Stimulated activated CD8-positive, alpha-beta memory T cell treated with anti-CD3 and anti-CD28 coated beads, Interleukin-4, amount 100 ng/mL, for 1 hour (primary cell): ENCODE measurements around the gene OARD1.
"Not testable (repeated sequence)": the region's sequence is repeated elsewhere in the genome, so short reads cannot be mapped to it uniquely, and the experiment has no call there.

Experiments used
- DNase-seq, 2 donors: peaks; one replicate each; pipeline ENCODE4 v3.0.0-alpha.2; 2020; ENCODE audit warnings: low read depth in 2 of 2, low spot score in 1 of 2

OARD1 gene

GRCh38 chr6:41028561-41029412 lies 43.4 kb downstream of the OARD1 start:
- no peak for DNase-seq

DNA sequence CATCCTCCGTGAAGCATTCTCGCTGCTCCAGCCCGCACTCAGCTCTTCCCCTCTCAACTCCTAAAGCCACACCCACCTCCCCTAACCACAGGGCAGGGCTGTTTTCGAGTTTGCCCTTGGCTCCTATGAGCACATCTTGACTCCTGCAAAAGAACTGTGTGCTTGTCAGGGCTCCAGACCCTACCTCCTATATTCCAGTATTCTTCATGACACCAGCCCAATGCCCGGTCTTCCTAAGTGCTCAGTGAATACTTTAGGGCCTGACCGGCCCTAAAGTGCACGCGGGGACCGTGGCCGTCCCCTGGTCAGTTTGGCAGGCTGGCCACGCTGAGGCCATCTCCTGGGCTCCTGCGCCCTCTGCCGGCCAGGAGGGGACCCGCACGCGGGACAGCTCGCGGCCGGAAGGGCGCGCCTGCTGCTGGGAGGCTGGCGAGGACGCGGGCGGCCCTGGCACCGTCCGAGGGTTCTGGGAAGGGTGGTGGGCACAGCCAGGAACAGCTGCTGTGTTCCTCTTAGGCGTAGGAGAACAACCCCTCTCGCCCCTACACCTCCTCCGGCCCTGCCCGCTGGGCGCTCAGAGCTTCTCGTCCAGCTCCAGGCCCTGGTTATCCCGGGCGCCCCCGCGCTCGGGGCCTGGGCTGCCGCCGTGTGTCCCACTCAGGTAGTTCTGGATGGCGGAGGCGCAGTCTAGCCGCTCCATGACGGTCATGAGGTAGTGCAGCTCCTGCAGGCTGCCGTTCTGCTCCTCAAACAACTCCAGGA lies 44.2 kb downstream of the OARD1 start:
- peak; percentile 42 for DNase-seq

DNA sequence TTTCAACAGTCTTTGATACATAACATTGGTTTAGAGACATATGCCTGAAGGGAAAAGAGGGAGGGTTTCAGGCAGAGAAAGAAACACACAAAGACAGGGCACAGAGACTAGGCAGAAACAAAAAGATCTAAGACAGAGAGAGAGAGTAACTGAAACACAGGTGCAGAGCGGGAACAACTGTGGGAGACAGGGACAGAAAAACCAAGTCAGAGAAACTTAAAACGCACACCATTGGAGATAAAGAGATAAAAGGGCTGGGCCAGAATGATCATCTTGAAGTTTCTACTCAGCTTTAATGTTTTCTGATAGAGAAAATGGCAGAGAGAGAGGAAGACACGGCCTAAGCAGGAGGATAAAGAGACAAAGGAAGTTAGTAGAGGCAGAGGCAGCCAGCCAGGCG lies 44.9 kb downstream of the OARD1 start:
- no peak for DNase-seq

- no peak for DNase-seq
Observed at GRCh38 chr6:41025966-41026530, 46.1 kb downstream of the OARD1 start.

DNA sequence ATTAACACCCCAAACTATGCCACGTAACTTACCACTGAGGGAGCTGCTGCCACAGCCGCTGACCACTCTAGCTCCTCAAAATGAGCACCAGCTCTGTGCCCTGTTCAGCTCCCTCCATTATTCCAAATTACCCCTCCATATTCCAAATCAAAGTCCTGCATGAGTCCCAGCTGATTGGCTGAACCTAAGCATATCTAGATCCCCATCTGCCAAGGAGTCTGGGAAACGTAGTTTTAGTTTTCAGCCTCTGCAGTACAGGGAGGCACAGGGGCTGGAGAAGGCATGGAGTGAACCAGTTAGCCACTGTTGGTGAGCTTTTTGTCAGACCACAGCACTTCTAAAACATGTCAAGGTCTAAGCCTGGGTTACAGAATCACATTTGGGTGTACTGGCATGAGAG lies 49.0 kb downstream of the OARD1 start:
- no peak for DNase-seq

- DNase-seq, result no peak
Observed at GRCh38 chr6:41022294-41022693, 49.9 kb downstream of the OARD1 start.

- no peak for DNase-seq
Observed at GRCh38 chr6:41021832-41022231, 50.3 kb downstream of the OARD1 start.

DNA sequence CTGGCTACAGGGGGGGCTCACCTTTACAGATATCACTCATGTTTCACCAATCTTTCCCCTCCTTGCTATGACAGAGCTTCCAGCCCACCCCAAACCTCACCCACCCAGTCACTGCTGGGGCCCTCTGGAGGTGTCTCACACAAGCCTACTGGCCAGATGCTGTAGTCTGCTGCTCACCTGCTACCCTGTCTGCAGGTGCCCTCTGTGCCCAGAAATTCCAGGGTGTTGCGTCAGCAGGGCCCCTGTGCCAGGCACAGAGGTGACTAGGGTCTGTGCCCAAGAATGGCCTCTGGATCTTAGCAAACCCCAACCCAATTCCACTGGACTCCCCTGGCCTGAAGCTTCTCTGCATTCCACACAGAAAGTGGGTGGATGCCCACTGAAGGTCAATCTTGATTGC lies 54.5 kb downstream of the OARD1 start:
- DNase-seq, result no peak

GRCh38 chr6:41015860-41016259 lies 56.3 kb downstream of the OARD1 start:
- not testable (repeated sequence) for DNase-seq

DNA sequence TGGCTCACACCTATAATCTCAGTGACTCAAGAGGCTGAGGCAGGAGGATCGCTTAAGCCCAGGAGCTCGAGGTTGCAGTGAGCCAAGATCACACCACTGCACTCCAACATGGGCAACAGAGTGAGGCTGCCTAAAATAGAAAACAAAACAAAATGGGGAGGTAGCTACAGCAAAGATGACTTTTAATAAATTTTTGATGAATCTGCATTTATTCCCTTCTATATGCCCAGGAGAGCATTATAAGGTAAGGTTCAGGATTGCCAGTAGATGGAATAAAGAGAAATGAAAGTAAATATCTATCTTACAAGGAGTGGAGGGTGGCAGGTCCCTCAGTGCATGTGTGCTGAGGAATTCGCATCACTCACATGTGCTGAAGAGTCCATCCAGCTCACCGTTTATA lies 57.4 kb downstream of the OARD1 start:
- DNase-seq, result no peak
